SK-N-SH (cell line): Measurements from ENCODE around the gene OPN1MW3.

Experiments used
- CTCF ChIP-seq: fragments of 200-600 bp; sonication (generic); IDR thresholded peaks from 2 replicates; pipeline ENCODE4 v1.6.1; 2017; ENCODE audit warnings: antibody characterized with exemption, mild to moderate bottlenecking, moderate library complexity
- EP300 ChIP-seq, 2 experiments: IDR thresholded peaks; 2 replicates each; pipeline versions ENCODE4 v1.4.0 to v1.6.1; 2012; ENCODE audit warnings: borderline replicate concordance in 1 of 2, low read depth in 1 of 2, low read length in 1 of 2
- FOSL2 ChIP-seq: IDR thresholded peaks from 2 replicates; pipeline ENCODE4 v1.4.0; 2012; ENCODE audit warnings: low read depth, mild to moderate bottlenecking, moderate library complexity, borderline replicate concordance
- IRF3 ChIP-seq: fragments of 150-350 bp; IDR thresholded peaks from 2 replicates; pipeline ENCODE4 v1.6.1; 2016; ENCODE audit warnings: mild to moderate bottlenecking, low read depth, low read length
- JUND ChIP-seq: IDR thresholded peaks from 2 replicates; pipeline ENCODE4 v1.4.0; 2012
- MAX ChIP-seq: IDR thresholded peaks from 2 replicates; pipeline ENCODE4 v1.4.0; 2012; ENCODE audit warnings: low read depth
- MXI1 ChIP-seq: IDR thresholded peaks from 2 replicates; pipeline ENCODE4 v1.6.1; 2012; ENCODE audit warnings: mild to moderate bottlenecking, low read depth, low read length, improper control_type of control experiment
- NRF1 ChIP-seq: IDR thresholded peaks from 2 replicates; pipeline ENCODE4 v1.6.1; 2012; ENCODE audit warnings: low read depth, mild to moderate bottlenecking, low read length
- POLR2AphosphoS5 ChIP-seq: IDR thresholded peaks from 2 replicates; pipeline ENCODE4 v1.6.1; 2012; ENCODE audit warnings: low read depth, low read length
- TAF1 ChIP-seq: IDR thresholded peaks from 2 replicates; pipeline ENCODE4 v1.6.1; 2012; ENCODE audit warnings: low read depth, mild to moderate bottlenecking, low read length, moderate library complexity, borderline replicate concordance
- TEAD4 ChIP-seq: IDR thresholded peaks from 2 replicates; pipeline ENCODE4 v1.4.0; 2012; ENCODE audit warnings: mild to moderate bottlenecking, borderline replicate concordance; ENCODE audit not compliant: insufficient read depth
- USF2 ChIP-seq: fragments of 150-350 bp; IDR thresholded peaks from 2 replicates; pipeline ENCODE4 v1.6.1; 2017; ENCODE audit warnings: antibody characterized with exemption, low read length, low read depth, borderline replicate concordance

GRCh38 chrX:154309041-154309775 is 51.8 kb downstream of the OPN1MW3 start:
- no peak for TF ChIP-seq CTCF
- no peak for TF ChIP-seq POLR2AphosphoS5
- no peak for TF ChIP-seq TEAD4
- TF ChIP-seq IRF3: no peak
- TF ChIP-seq FOSL2: no peak
- TF ChIP-seq MXI1: no peak
- no peak for TF ChIP-seq NRF1
- no peak for TF ChIP-seq TAF1
- TF ChIP-seq USF2: no peak
- no peak for TF ChIP-seq EP300 (IDR thresholded peaks at IDR 0.05; ENCODE audit: borderline replicate concordance in 1 of 2, low read depth in 1 of 2, low read length in 1 of 2)
- TF ChIP-seq MAX: no peak
- no peak for TF ChIP-seq JUND
